Stimulated activated CD8-positive, alpha-beta memory T cell treated with anti-CD3 and anti-CD28 coated beads, Interleukin-4, amount 100 ng/mL, for 4 hours (primary cell): ENCODE data around the gene CETN1.

Experiments
- DNase-seq, 2 donors: peaks; one replicate each; pipeline ENCODE4 v3.0.0-alpha.2; 2020; ENCODE audit warnings: low read depth in 2 of 2, low spot score in 1 of 2

CETN1 gene

DNA sequence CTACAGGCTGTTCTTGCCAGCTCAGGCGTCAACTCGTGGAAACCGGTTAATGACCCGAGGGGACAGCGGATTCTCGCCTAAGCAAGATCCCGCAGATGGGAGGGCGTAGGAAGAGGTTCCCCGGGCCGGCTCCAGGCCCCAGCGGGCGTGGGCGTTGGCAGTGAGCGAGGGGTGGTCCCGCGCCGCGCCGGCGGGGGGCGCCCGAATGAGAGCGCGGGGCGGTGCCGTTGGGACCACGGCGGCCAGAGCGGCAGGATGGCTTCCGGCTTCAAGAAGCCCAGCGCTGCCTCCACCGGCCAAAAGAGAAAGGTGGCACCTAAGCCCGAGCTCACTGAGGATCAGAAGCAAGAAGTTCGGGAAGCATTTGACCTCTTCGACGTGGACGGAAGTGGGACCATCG is at the start of gene CETN1:
TSS of gene CETN1 (plus strand) at position 227 of the 400 bp plus-strand sequence. CDS start at position 256, 29 bp downstream.
- DNase-seq: no peak

GRCh38 chr18:532018-532417 is 48.2 kb upstream of the CETN1 start:
- DNase-seq: no peak

GRCh38 chr18:532632-533031 is 47.5 kb upstream of the CETN1 start:
- no peak for DNase-seq

DNA sequence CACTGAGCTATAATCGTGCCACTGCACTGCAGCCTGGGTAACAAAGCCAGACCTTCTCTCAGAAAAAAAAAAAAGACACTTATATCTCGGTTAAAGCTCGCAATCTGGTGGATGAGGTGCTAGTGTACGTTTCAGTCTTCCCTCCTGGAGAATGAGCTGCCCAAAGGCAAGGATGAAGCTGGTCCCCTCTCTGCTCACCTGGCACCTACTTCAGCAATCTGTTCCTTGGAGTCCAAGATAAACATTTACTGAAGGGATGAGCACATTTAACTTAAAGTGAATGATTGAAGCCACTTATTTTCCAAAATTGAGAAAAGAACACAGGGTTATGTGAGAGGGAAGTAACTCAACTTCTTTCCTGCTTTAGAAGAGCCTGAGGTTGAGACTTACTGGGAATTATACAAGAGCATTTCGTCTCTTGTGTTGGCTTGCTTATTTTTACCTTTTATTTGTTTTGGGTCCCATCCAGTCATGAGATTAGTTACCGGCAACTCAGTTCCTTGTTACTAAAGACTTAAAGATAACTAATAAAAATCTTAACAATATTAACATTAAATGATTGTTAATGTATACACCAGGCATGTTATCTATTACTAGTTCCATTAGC is 46.1 kb upstream of the CETN1 start:
- no peak for DNase-seq

DNA sequence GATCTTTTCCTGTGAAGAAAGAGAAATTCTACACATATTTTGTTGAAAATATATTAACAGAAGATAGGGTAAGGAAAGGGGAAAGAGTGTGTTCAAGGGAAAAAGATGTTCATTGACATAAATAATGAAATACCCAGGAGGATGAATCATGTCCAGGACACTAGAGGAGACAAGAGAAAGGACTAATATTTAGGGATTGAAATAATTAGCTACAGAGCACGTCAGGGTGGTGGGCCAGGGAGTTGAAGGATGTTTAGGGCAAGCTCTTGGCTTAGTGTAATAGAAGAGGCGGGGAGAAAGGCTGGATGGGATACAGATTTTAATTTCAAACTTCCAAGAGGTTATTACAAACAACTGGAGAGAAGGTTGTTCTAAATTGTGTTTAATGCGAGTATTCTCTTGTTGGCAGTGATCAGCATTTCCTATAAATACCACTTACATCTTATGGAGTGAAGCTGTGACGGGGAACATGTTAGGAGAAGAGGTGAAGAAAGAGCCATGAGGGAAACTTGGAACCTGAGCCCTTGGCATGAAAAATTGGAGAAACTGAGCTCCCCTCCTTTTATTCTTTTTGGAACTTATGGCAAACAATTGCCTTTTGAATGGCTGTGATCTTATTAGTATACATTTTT is 36.6 kb upstream of the CETN1 start:
- DNase-seq: no peak

- no peak for DNase-seq
Measured at GRCh38 chr18:549967-550366, 30.2 kb upstream of the CETN1 start.

DNA sequence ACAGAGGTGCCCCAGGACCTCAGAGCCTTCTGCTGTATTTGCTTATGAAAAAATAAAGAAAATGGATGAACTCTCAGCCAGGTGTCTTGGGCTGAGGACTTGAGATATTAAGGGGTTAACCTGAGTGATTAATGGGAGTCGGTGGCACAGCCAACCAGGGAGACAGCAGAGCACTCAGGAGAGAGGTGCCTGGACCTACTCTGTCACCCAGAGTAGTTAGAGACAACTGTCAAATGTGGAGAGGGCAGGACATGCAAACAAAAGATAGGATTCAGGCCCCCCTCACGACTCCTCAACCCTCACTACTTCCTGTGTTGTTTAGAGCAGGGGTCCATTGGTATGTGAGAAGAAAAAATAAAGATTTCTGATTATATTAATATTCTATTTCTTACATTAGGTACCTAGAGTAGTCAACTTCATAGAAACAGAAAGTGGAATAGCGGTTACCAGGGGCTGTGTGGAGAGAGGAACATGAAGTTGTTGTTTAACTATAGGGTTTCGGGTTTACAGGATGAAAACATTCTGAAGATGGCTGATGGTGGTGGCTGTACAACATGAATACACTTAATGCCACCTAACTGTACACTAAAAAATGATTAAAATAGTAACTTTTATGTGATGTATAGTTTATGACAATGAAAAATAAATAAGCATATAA is 28.6 kb upstream of the CETN1 start:
- DNase-seq: no peak

DNA sequence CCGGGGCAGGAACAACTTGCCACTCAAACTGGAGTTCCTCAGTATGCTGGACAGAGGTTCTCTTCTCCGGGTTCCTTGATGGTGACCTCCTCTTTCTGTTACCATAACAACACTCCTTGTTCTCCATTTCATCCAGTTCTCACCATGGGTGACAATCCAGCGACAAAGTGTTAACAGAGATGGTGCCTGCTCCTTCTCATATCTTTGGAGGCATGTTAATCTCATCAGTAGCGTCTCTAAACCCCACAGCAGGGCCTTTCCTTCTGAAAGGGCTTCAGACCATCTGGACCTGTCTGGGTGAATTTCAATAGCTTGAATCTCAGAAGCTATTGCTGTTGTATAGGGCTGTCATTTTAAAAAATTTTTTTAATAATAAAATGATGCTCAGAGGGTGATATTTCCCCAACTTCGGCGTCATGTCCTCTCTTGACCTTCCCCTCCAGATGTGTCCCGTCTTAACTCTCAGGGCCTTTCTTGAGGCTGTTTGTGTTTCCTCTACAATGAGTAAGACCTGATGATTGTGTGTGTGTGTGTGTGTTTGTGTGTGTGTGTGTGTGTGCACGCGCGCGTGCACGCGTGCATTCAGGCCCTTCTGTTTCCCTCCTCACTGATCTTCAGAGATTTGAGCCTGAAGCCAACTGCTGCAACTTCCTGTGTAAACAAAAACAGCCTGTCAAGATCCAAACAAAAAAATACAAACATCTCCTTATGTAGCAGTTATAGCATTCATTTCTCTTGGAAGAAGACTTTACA is 24.3 kb upstream of the CETN1 start:
- DNase-seq: no peak

DNA sequence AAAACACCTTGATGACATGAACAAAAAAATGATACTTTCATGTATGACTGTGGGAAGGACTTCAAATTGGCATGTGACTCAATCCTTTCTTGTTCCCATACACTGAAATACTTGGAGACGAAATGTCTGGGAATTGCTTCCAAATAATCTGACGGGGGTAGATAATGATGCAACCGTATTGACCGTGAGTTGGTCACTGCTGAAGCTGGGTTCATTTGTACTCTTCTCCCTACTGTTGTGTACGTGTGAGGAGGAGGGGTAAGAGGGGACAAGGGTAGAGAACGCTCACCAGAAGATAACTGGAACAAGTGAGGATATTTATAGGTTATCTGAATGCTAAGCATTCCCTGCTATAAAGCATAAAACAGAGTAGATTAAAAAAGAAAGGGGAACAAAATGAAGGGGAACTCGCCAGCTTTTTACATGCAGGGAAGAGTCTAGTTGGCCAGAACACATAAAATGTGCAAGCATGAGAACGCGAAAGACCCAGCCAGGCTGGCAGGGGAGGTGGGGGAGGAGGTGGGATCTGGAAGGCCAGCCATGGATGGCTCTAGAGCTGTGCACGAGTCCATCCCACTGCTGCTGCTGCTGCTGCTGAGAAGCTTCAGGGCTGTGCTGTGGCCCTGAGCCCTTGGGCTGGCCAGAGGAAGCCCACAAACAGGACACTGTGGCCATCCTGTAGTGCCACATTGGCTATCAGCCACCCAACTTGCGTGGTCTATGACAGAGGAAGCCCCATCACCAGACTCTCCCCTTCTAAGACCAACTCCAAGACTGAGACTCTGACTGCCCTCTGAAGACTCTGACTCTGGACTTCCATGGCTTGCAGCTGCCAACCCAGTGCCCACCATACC is 15.2 kb upstream of the CETN1 start:
- DNase-seq: no peak

GRCh38 chr18:565562-566061 is 14.6 kb upstream of the CETN1 start:
- no peak for DNase-seq

DNA sequence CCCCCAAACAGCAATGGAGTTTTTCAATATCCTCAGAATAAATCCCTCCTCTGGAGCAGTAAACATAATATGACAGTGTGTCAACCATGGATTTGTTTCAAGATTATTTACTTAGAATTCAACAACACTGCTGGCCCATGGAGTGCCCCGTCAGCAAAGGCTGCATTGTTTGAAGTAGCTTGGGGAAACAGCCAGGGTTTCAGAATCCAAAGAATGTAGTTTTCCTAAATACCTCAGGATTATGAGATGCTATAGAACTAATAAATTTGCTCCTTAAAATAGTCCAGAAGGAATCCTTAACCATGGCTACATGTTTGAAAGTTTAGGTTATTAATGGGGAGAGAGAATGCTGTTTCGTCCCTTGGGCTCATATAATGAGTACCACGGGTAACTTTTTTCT is 13.1 kb upstream of the CETN1 start:
- DNase-seq: no peak

DNA sequence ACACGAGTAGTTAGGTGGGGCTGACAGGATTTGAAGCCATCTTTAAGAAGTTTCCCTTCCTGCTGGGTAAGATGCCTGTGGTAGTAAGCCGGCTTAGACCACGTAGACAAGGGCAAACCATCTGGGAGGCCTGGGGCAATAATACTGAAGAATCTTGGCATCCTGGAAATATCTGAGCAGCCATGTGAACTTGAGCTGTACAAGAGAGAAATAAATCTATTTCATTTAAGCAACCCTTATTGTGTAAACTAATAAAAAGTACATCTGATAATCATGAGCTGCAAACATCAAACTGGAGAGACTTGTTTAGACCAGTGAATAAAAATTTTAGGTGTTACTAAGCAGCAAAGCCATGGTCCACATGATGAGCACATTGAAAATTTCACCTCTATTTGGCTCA is 11.4 kb upstream of the CETN1 start:
- DNase-seq: no peak

DNA sequence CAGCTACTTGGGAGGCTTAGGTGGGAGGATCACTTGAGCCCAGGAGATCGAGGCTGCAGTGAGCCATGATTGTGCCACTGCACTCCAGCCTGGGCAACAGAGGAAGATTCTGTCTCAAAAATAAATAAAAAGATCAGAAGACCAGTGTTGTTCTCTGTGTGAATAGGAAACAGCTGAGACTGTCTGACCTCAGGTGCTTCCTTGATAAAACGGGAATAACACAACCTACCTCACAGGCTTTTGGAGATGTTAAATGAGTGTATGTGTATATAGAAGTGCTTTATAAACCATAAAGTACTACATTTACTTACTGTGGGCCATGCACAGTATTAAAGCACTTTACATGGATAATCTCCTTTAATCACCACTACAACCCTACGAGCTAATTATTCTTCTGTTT is 9.9 kb upstream of the CETN1 start:
- DNase-seq: no peak

DNA sequence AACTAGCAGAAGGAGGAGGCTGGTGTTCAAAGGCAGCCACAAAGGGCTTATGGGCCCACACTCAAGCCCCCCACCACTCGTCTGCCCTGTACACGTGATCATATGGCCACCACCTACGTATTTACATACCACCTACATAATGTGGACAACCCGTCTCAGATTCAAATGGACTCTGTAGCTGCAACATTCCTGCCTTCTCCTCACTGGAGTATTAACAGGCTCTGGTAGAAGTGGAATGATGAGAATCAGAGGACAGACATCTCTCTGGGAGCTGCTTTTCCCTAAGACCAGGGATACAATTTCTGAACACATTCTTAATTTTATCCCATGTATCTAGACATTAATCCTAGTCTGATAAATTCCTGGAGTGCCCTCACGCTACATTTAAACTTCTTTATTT is 9.5 kb upstream of the CETN1 start:
- DNase-seq: no peak

- no peak for DNase-seq
Measured at GRCh38 chr18:572091-572830, 7.9 kb upstream of the CETN1 start.

DNA sequence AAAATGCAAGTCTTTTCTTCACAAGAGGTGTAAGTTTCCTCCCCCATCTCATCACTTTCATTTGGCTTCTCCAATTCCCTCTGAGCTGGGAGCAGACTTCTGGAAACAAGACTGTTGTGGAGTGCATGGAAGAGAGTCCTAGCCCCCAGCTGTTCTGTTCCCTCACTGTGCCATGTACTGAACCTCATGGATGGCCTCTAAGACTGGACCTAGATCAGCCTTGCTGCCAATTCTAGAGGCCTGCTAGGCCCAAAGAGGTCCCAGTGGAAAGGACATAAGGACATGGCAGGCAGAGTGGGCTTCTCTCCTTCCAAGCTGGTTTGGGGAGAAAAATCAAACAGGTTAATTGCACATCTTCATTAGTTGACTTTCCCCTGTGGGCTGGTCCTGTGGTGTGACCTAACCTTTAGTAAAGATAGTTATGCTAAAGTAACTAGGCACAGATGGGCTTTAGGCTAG is 7.3 kb upstream of the CETN1 start:
- no peak for DNase-seq

DNA sequence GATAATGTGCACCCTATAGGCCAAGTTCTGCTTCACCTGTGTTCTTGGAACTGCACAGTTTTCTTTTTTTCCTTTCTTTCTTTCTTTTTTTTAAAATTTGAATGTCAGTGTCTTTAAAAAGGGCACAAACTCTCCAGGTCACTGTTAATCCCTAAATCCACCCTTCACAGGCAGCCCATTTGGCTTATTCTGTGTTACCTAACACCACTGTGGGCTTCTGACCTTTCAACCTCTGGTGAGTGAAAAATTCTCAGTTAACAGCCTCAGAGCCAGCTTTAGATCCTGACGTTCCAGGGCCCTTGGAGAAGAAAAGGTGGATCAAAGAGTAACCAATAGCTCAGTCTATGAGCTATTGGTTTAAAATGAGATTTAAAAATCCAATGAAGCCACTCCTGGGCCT is 6.8 kb upstream of the CETN1 start:
- DNase-seq: no peak

GRCh38 chr18:574149-574860 is 5.9 kb upstream of the CETN1 start:
- DNase-seq: no peak

GRCh38 chr18:574865-575645 is 5.1 kb upstream of the CETN1 start:
- no peak for DNase-seq
